ENCODE measurements around the gene AKT1.

DNA sequence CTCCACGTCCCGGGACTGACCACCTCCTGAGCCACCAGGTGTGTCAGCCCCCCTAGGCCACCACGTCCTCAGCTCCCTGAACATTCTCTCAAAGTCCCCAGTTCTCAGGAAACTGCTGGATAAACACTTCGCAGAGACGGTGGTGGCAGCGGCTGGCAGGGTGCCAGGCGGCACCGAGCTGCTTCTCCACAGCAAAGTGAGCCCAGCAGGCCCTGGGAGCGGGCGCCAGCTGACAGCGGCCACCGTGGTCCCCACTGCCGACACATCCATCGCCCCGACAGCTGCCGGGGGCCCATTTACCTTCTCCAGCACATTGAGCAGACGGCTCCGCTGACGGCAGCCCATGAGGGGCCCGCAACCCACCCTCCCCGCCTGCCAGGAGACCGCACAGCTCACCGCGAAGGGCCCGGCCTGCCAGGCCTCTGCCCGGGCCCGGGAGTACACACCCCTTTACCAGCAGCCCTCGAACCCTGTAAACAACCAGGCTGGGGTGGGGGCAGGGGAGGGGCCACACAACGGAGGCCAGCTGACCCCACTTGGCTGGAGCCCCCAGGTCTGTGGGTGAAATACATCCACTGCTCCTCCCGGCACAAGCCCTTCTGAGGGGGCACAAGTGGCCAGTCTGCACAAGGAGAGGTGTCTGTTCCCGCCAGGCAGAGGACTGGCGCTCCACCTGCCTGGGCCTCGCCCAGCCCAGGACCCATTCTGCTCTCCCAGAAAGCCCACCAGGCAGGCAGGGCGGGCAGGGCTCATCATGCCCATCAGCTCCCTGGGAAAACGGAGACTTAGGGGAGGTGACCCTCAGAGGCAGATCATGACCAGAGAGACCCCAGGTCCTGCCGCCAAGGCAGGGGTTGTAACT is 10.5 kb downstream of the AKT1 start:
- TF ChIP-seq RAD21 (IDR thresholded peaks at IDR 0.05) (no peak), CTCF (IDR thresholded peaks at IDR 0.05; ENCODE audit: low read depth, low read length, missing input control) (no peak)

All from liver (tissue), 3 donors.